ENCODE data around the gene ARHGEF5. TPM values are rescaled to one million over a fixed set of nuclear protein-coding genes. Genes with fewer than 3 reads are reported as not detected.

The ARHGEF5 gene
- total RNA-seq, 1 experiment from 2014 or later, result 80.1 TPM

GRCh38 chr7:144391823-144392255, 36.6 kb downstream of the ARHGEF5 start:
- H3K4me1 Mint-ChIP-seq, result peaks cover 34% of the 10 kb centered on the region
- no peak for DNase-seq (ENCODE audit: low spot score)
- ChIA-PET CTCF (interaction anchor here (0.7 to 1.9 kb wide), 6 partner anchors 13 to 328 kb away, joined by 3 to 13 read pairs (median 4); no protein-coding TSS in a partner anchor), POLR2A (no interaction called here)
- peak; percentile 36; the same call in 1 of the 2 replicates for TF ChIP-seq CTCF (IDR thresholded peaks at IDR 0.05)
- no peak for TF ChIP-seq ZNF671 (CRISPR knock-in tag; IDR thresholded peaks at IDR 0.05)
- TF ChIP-seq ETV6 (CRISPR knock-in tag; IDR thresholded peaks at IDR 0.05), result no peak
- TF ChIP-seq NR2C2 (CRISPR knock-in tag; IDR thresholded peaks at IDR 0.05), result no peak
- no peak for TF ChIP-seq ZBTB21 (CRISPR knock-in tag; IDR thresholded peaks at IDR 0.05; ENCODE audit: borderline replicate concordance)
- no peak for TF ChIP-seq KAT7 (CRISPR knock-in tag; IDR thresholded peaks at IDR 0.05; ENCODE audit: borderline replicate concordance)
- no peak for TF ChIP-seq GRHL2 (CRISPR knock-in tag; IDR thresholded peaks at IDR 0.05; ENCODE audit: insufficient replicate concordance, severe bottlenecking)
- no peak for TF ChIP-seq RELA (CRISPR knock-in tag; IDR thresholded peaks at IDR 0.05; ENCODE audit: borderline replicate concordance)
- no peak for TF ChIP-seq ZBTB43 (CRISPR knock-in tag; IDR thresholded peaks at IDR 0.05)
- TF ChIP-seq, protein P1, sequence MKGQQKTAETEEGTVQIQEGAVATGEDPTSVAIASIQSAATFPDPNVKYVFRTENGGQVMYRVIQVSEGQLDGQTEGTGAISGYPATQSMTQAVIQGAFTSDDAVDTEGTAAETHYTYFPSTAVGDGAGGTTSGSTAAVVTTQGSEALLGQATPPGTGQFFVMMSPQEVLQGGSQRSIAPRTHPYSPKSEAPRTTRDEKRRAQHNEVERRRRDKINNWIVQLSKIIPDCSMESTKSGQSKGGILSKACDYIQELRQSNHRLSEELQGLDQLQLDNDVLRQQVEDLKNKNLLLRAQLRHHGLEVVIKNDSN (CRISPR knock-in tag; IDR thresholded peaks at IDR 0.05), result no peak
- no peak for TF ChIP-seq FOXP4 (CRISPR knock-in tag; IDR thresholded peaks at IDR 0.05)
- TF ChIP-seq, protein P2, sequence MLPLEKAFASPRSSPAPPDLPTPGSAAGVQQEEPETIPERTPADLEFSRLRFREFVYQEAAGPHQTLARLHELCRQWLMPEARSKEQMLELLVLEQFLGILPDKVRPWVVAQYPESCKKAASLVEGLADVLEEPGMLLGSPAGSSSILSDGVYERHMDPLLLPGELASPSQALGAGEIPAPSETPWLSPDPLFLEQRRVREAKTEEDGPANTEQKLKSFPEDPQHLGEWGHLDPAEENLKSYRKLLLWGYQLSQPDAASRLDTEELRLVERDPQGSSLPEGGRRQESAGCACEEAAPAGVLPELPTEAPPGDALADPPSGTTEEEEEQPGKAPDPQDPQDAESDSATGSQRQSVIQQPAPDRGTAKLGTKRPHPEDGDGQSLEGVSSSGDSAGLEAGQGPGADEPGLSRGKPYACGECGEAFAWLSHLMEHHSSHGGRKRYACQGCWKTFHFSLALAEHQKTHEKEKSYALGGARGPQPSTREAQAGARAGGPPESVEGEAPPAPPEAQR (CRISPR knock-in tag; IDR thresholded peaks at IDR 0.05), result no peak
- TF ChIP-seq TP53 (CRISPR knock-in tag; IDR thresholded peaks at IDR 0.05), result no peak
- 0 out of 2 replicates have a peak, but pooled peaks have one; percentile 25 for TF ChIP-seq FOXK1 (CRISPR knock-in tag; IDR thresholded peaks at IDR 0.05)
- TF ChIP-seq, protein P3, sequence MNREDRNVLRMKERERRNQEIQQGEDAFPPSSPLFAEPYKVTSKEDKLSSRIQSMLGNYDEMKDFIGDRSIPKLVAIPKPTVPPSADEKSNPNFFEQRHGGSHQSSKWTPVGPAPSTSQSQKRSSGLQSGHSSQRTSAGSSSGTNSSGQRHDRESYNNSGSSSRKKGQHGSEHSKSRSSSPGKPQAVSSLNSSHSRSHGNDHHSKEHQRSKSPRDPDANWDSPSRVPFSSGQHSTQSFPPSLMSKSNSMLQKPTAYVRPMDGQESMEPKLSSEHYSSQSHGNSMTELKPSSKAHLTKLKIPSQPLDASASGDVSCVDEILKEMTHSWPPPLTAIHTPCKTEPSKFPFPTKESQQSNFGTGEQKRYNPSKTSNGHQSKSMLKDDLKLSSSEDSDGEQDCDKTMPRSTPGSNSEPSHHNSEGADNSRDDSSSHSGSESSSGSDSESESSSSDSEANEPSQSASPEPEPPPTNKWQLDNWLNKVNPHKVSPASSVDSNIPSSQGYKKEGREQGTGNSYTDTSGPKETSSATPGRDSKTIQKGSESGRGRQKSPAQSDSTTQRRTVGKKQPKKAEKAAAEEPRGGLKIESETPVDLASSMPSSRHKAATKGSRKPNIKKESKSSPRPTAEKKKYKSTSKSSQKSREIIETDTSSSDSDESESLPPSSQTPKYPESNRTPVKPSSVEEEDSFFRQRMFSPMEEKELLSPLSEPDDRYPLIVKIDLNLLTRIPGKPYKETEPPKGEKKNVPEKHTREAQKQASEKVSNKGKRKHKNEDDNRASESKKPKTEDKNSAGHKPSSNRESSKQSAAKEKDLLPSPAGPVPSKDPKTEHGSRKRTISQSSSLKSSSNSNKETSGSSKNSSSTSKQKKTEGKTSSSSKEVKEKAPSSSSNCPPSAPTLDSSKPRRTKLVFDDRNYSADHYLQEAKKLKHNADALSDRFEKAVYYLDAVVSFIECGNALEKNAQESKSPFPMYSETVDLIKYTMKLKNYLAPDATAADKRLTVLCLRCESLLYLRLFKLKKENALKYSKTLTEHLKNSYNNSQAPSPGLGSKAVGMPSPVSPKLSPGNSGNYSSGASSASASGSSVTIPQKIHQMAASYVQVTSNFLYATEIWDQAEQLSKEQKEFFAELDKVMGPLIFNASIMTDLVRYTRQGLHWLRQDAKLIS (CRISPR knock-in tag; IDR thresholded peaks at IDR 0.05; ENCODE audit: borderline replicate concordance), result no peak
- no peak overlapping the region for H3K4me3 Mint-ChIP-seq
- ATAC-seq, result peak; percentile 60
- no peaks in the 10 kb centered on the region for H3K36me3 Mint-ChIP-seq
- no peaks in the 10 kb centered on the region for H3K27me3 Mint-ChIP-seq (ENCODE audit: low read depth)
- H3K27ac Mint-ChIP-seq, result peak overlapping the region; percentile 55; the same call in 1 of the 2 replicates
- H3K9me3 Mint-ChIP-seq, result no peaks in the 10 kb centered on the region

Measured in WTC11 (cell line).